ENCODE measurements around the gene ST6GALNAC3. TPM values are rescaled to one million over a fixed set of nuclear protein-coding genes. Genes with fewer than 3 reads are reported as not detected.

Gene ST6GALNAC3
- total RNA-seq, 2 donors from 2014 or later, result 0.24 to 0.30 TPM

Other genes with a start within 250 kb of the ST6GALNAC3 start
- not detected for gene ASB17, start 142.3 kb upstream of the ST6GALNAC3 start, total RNA-seq